ENCODE results near the gene TAF10.

Gene TAF10

DNA sequence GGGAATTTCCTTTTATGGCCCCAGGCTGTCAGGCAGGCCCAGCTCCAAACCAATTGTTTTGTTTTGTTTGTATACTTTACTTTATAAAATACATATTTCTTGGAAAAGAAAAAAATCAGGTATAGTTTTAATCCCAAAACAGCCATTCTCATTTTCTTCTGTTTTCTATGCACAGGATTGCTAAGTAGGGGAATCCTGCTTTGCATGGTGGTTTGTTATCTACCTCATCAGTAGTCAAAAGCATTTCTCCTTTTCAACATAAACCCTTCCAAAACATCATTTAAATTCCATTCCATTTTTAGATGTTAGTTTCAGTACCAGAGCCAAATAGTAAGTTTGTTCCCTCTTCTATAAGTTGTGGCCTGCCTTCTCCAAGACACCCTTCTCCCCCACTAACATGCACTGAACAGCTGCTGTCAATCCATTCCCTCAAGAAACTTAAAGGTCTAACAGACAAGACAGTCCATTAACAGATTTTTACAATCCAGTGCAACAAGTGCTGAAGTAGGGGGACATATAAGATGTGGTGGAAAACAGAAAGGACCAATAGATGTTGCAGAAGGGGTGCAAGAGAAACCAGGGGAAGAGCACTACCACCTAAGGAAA, 4.7 kb downstream of the TAF10 start:
- DNase-seq (ENCODE audit: low read depth): no peak

DNA sequence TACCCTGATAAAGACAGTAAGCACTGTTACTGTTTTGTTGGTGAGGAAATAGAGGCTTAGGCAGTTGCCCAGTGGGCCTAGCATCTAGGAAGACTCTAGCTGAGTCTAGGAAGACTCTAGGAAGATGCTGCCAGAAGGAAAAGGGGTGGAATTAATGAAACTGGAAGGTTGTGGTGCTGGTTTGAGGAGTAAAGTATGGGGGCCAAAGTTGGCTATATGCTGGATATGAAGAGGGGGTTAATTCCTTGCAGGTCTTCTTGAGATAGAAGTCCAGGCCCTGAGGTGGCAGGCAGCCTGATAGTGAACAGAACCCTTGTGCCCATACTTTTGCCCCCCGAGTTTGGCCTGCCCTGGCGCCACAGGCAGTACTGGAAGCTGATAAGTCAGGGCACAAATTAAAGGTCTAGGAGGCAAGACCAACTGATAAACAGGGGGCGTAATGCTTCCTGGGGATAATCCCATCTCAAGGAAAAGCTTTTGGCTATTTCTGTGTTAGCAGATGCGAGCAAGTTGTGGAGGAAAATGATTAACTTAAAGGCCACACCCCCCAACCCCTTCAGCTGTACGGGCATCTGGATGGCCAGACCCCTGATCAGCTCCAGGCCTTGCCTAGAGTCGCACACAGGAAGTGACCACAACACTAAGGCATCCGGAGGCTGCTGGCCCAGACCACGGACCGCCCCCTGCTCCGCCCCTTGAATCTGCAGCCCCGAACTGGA, 5.4 kb downstream of the TAF10 start:
- peak; percentile 85 for DNase-seq (ENCODE audit: low read depth)

DNA sequence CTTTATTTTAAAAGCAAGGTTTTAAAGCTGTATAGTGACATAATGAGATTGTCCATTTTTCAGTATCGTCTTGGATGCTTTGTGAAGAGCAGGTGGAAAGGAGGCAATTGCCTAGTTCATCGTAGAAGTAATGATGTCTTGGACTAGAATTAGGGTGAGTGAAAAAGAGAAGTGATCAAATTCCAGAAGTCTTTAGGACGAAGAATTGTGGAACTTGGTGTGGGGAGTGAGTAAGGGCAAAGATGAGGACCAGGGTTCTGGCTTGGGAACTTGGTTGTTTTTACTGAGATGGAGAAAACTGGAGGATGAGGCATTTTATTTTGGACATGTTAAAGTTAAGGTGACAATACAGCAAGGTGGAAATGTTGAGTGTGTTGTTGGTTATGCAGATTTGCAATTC, 7.2 kb downstream of the TAF10 start:
- no peak for DNase-seq (ENCODE audit: low read depth)

DNA sequence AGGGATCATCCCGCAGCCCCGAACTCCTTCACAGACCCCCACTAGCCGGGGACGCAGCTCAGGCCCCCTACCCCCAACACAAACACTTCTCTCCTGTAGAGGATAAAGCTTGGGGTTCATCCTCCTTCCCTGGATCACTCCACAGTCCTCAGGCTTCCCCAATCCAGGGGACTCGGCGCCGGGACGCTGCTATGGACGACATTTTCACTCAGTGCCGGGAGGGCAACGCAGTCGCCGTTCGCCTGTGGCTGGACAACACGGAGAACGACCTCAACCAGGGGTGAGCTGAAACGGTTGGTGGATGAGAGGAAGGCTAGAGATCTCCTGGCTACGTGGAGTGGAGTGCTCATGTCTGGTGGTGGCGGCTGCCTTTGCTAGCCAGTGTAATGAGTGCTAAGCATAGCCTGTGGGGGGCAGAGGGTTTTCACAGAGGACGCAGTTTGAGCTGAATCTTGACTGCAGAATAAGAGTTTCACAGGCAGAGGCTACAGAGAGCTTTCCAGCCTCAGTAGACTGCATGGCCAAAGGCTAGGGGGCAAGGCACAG, 7.9 kb downstream of the TAF10 start:
- DNase-seq (ENCODE audit: low read depth): peak; percentile 50

GRCh38 chr11:6603287-6604080, 8.5 kb downstream of the TAF10 start, which contains the start of the genes ILK and RRP8:
Gene ILK (plus strand): TSS chr11:6603774. CDS start chr11:6604272, 498 bp downstream.
Gene RRP8 (minus strand): TSS chr11:6603616. CDS start chr11:6603502, 114 bp downstream.
- peak; percentile 62 for DNase-seq (ENCODE audit: low read depth)

- DNase-seq (ENCODE audit: low read depth): no peak
Measured at GRCh38 chr11:6602096-6602940, 9.7 kb downstream of the TAF10 start.

DNA sequence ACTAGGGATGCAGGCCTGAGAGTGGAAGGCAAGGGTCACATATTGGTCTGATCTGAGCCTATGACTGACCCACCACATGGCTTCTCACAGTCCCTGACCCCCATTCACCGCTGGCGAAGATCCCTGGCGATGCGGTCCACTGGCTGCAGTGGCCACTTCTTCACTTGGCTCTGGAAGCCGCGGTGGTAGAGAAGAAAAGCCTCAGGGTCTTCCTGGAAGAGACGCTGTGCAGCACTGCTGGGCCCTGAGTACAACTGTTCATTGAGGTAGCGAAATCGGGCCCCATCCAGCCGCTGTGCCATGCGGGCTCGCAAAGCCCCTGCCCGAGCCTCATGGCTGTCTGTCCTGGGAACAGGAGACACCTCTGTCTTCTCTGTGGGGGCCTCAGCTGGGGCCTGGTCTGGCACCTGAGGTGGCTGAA, 11.0 kb downstream of the TAF10 start:
- no peak for DNase-seq (ENCODE audit: low read depth)

DNA sequence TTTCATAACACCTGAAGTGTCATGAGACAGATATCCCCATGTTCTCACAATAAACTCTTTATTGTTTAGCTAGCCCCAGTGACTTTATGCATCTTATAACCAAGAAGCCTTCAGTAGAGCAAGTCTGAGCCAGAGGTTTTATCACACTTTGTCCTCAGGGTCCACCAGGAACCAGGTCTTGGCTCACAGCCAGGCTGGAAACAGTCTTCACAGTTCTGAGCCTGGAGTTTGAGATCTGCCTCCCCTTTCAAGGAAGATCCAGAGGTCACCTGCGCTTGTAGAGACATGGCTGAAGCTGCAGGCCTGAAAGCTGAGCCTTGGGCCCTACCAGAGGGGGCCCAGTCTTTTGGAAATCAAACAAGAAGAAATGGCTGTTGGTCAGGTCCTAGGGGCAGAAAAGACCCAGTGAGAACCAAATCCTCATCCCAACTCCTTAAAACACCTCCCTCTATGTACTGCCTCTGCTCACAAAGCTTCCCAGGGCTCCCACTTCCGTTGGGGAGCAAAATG, 12.1 kb downstream of the TAF10 start:
- DNase-seq (ENCODE audit: low read depth): no peak

DNA sequence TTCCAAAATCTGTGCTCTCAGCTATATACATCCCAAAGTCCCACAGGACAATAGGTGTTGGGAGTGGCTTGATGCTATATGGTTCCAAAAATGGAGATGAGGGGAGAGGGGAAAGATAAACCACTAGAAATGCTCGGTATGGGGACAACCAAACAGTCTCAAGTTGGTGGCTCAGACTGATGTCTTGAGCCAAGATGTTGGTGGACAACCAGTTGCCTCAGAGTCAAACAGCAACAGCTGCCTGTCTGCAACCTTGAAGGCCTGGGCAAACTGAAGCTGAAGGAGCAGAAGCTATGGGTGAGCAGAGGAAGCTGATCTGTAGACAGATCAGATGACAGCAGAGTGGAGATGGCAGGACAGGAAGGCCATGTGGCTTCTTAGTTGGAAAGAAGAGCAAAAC, 12.6 kb downstream of the TAF10 start:
- DNase-seq (ENCODE audit: low read depth): no peak

DNA sequence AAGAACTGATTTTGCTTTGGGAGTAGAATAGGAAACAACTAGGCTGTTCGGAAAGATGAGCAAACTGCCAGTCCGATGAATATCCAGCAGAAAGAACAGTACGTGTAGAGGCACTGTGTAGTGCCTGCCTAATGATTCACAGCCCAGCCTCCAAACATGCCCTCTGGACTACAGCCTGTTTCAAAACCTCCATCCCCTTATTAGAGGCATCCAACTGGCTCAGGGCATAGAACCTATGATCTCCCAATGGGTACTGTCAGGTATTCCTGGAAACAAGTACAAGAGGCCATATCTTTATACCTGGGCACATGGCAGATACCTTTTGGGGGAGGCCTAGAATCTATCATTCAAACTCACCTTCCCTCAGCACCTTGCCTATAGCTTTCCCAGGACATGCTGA, 13.5 kb downstream of the TAF10 start:
- DNase-seq (ENCODE audit: low read depth): no peak

GRCh38 chr11:6596239-6596877, 15.7 kb downstream of the TAF10 start:
- no peak for DNase-seq (ENCODE audit: low read depth)

- DNase-seq (ENCODE audit: low read depth): no peak
Measured at GRCh38 chr11:6594142-6594768, 17.8 kb downstream of the TAF10 start.

- no peak for DNase-seq (ENCODE audit: low read depth)
Measured at GRCh38 chr11:6588018-6588417, 24.0 kb downstream of the TAF10 start.

GRCh38 chr11:6587360-6587953, 24.6 kb downstream of the TAF10 start:
- DNase-seq (ENCODE audit: low read depth): no peak

DNA sequence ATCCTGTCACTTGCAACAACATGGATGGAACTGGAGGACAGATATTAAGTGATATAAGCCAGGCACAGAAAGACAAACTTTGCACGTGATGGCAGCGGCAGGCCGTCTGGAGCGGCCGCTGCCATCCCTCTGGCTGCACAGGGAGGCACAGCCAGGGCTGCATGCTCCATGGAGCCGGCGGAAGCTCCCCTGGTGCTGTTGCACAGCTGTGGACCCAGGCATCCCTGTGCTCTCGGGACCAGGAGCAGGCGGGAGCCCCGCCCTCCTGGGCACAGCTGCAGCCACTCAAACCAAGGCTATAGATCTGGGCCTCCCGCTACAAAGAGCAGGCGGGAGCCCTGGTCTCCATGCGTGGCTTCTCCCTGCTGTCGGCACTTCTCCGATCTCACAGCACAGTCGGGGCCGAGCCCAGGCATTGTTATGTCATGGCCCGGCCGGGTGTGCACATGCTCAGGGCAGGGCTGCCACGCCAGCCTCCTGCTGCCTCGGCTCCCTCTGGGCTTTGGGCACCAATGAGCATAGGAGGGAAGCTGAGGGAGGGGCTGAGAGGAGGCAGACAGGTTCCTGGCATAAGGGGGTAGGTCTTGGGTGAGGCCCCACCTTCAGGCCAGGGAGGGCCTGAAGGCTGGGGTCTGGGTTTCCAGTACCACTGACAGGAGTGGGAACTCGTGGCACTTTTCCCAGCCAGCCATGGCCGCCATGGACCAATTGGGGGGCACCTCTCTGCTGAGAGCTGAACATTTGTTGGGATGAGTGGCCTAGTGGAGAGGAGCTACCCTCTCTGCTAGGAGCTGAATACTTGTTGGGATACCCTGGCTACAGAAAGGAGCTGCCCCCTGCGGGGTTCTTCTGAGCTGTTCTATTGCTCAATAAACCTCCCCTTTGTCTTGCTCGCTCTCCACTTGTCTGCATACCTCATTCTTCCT, 25.3 kb downstream of the TAF10 start:
- DNase-seq (ENCODE audit: low read depth): no peak

- no peak for DNase-seq (ENCODE audit: low read depth)
Measured at GRCh38 chr11:6584528-6584927, 27.5 kb downstream of the TAF10 start.

- no peak for DNase-seq (ENCODE audit: low read depth)
Measured at GRCh38 chr11:6583584-6583983, 28.4 kb downstream of the TAF10 start.

DNA sequence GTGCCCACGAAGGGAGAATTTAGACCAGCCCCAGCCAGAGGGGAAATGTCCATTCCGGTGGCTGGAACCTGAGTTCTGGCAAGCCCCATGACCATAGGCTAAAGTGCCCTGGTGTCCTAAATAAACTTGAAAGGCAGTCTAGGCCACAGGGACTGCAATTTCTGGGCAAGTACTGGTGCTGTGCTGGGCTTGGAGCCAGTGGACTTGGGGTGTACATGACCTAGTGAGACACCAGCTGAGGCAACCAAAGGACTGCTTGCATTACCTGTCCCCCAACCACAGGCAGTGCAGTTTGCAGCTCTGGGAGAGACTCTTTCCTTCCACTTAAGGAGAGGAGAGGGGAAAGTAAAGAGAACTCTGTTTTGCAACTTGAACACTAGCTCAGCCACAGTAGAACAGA, 32.3 kb downstream of the TAF10 start:
- DNase-seq (ENCODE audit: low read depth): no peak

GRCh38 chr11:6578134-6578533, 33.9 kb downstream of the TAF10 start:
- DNase-seq (ENCODE audit: low read depth): no peak

Measured in HS-27A (cell line).